Loucy (cell line): ENCODE results near the gene ARMH4.

Experiments used
- H2AFZ ChIP-seq: fragments of 200-600 bp; sonication (generic); 2 replicates; pipeline ENCODE4 v1.6.0; 2016; ENCODE audit warnings: antibody characterized with exemption, mild to moderate bottlenecking, low read length, moderate library complexity
- H3F3A ChIP-seq: fragments of 200-600 bp; 2 replicates; pipeline ENCODE4 v1.6.0; 2016; ENCODE audit warnings: antibody characterized with exemption, low read depth, mild to moderate bottlenecking
- H3K27me3 ChIP-seq: fragments of 200-600 bp; sonication (generic); 2 replicates; pipeline ENCODE4 v1.6.1; 2014; ENCODE audit warnings: low read length, mild to moderate bottlenecking; ENCODE audit not compliant: insufficient read depth, poor library complexity, severe bottlenecking
- H3K36me3 ChIP-seq: fragments of 200-600 bp; sonication (generic); 2 replicates; pipeline ENCODE4 v1.6.1; 2016; ENCODE audit warnings: low read length; ENCODE audit not compliant: insufficient read depth
- H3K4me1 ChIP-seq: fragments of 200-600 bp; sonication (generic); 2 replicates; pipeline ENCODE4 v1.5.1; 2014; ENCODE audit warnings: low read length, mild to moderate bottlenecking; ENCODE audit not compliant: insufficient read depth, poor library complexity, severe bottlenecking
- H3K4me2 ChIP-seq: fragments of 200-600 bp; sonication (generic); 2 replicates; pipeline ENCODE4 v1.6.0; 2014; ENCODE audit warnings: antibody characterized with exemption, low read length, low read depth, mild to moderate bottlenecking; ENCODE audit not compliant: poor library complexity, severe bottlenecking
- H3K4me3 ChIP-seq: fragments of 200-600 bp; sonication (generic); 2 replicates; pipeline ENCODE4 v1.5.1; 2014; ENCODE audit warnings: low read length, mild to moderate bottlenecking, mixed read lengths; ENCODE audit not compliant: poor library complexity, severe bottlenecking
- H3K79me2 ChIP-seq: fragments of 200-600 bp; sonication (generic); 2 replicates; pipeline ENCODE4 v1.6.1; 2014; ENCODE audit warnings: low read length; ENCODE audit not compliant: insufficient read depth
- H3K9ac ChIP-seq: fragments of 200-600 bp; sonication (generic); 2 replicates; pipeline ENCODE4 v1.6.0; 2014; ENCODE audit warnings: mild to moderate bottlenecking, low read depth, low read length, moderate library complexity; ENCODE audit not compliant: poor library complexity, severe bottlenecking
- H3K9me2 ChIP-seq: fragments of 200-600 bp; sonication (generic); replicated peaks from 2 replicates; pipeline ENCODE4 v1.6.1; 2016; ENCODE audit warnings: low read depth, low read length, mixed read lengths
- H3K9me3 ChIP-seq: fragments of 200-600 bp; sonication (generic); 2 replicates; pipeline ENCODE4 v1.6.1; 2014; ENCODE audit warnings: mild to moderate bottlenecking, antibody characterized with exemption, low read length, low read depth; ENCODE audit not compliant: insufficient read depth
- H4K20me1 ChIP-seq: fragments of 200-600 bp; sonication (generic); 2 replicates; pipeline ENCODE4 v1.6.0; 2014; ENCODE audit warnings: antibody characterized with exemption, low read length, mild to moderate bottlenecking; ENCODE audit not compliant: insufficient read depth, poor library complexity, severe bottlenecking
- EZH2phosphoT487 ChIP-seq: fragments of 200-600 bp; IDR thresholded peaks from 2 replicates; pipeline ENCODE4 v1.6.1; 2018; ENCODE audit warnings: antibody characterized with exemption, mild to moderate bottlenecking, moderate library complexity, borderline replicate concordance
- TF ChIP-seq, protein P1 (sequence below): fragments of 200-600 bp; sonication (generic); conservative IDR thresholded peaks from 2 replicates; pipeline ENCODE4 v1.5.1; 2014; ENCODE audit warnings: mild to moderate bottlenecking, antibody characterized with exemption, low read length

Gene ARMH4

GRCh38 chr14:57962325-57963035 lies 189.5 kb downstream of the ARMH4 start:
- Histone ChIP-seq H3K79me2 (no peaks in the 10 kb centered on the region), H3K4me1 (no peaks in the 10 kb centered on the region), H3K9me3 (no peaks in the 10 kb centered on the region), H3K9ac (no peak overlapping the region), H3K4me2 (no peak overlapping the region), H2AFZ (no peak overlapping the region), H3K9me2 (no peaks in the 10 kb centered on the region), H4K20me1 (no peaks in the 10 kb centered on the region), H3K27me3 (no peaks in the 10 kb centered on the region), H3K4me3 (no peak overlapping the region), H3F3A (no peaks in the 10 kb centered on the region), H3K36me3 (no peaks in the 10 kb centered on the region)
- TF ChIP-seq, protein P1, sequence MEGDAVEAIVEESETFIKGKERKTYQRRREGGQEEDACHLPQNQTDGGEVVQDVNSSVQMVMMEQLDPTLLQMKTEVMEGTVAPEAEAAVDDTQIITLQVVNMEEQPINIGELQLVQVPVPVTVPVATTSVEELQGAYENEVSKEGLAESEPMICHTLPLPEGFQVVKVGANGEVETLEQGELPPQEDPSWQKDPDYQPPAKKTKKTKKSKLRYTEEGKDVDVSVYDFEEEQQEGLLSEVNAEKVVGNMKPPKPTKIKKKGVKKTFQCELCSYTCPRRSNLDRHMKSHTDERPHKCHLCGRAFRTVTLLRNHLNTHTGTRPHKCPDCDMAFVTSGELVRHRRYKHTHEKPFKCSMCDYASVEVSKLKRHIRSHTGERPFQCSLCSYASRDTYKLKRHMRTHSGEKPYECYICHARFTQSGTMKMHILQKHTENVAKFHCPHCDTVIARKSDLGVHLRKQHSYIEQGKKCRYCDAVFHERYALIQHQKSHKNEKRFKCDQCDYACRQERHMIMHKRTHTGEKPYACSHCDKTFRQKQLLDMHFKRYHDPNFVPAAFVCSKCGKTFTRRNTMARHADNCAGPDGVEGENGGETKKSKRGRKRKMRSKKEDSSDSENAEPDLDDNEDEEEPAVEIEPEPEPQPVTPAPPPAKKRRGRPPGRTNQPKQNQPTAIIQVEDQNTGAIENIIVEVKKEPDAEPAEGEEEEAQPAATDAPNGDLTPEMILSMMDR = no peak
- TF ChIP-seq EZH2phosphoT487 = no peak

DNA sequence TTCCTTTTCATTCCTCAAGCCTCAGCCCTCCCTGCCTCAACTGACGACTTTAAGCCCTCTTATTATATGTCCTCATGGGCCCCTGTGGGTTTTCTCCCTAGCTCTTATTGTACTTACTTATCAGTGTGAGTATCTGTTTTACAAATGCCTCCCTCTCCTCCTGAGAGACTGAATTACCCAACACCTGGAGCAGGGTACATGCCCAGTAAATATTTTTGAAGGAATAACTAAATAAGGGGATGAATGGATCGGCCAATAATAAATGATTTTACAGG lies 190.3 kb downstream of the ARMH4 start:
- Histone ChIP-seq H4K20me1 (no peaks in the 10 kb centered on the region), H3K36me3 (no peaks in the 10 kb centered on the region), H2AFZ (no peak overlapping the region), H3K27me3 (no peaks in the 10 kb centered on the region), H3K9me2 (no peaks in the 10 kb centered on the region), H3K4me2 (no peak overlapping the region), H3F3A (no peaks in the 10 kb centered on the region), H3K4me1 (no peaks in the 10 kb centered on the region), H3K79me2 (no peaks in the 10 kb centered on the region), H3K9me3 (no peaks in the 10 kb centered on the region), H3K4me3 (no peak overlapping the region), H3K9ac (no peak overlapping the region)
- TF ChIP-seq, protein P1 = no peak
- no peak for TF ChIP-seq EZH2phosphoT487

DNA sequence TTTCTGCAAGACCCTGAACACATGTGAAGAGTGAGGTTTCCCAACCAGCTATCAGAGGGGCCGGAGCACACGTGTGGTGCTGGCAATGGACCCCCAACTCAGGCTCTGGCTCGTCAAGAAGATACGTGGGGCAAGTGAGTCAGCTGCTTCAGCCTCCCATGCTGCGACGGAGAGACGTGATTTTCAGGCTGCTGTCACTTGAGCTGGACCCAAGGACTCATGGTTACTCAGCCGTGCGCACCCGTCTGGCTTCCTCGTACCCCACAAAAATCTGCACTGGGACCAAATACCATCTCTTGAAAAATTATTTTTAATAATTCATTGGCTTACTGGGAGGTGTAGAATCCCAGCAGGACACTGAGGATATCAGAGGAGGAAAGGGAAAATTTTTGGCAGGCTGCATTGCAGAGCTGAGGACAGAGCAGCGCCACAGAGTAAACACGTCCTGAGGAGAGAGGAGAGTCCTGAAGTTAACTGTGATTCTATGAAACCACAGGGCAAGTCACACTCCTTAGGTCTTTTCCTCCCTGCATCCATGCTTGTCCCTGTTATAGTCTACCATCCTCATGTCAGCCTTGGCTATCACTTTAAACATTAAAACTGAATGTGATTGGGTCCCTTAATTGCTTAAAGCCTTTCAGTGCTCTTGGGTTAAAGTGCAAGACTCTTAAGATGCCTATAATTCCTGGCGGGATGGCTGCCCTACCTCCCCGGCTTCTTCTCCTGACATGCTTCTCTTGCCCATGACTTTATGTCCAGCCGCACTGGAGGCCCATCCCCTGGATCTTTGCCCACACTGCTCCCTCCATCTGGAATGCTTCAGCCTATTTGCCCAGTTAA lies 190.8 kb downstream of the ARMH4 start:
- no peaks in the 10 kb centered on the region for H3K4me1 ChIP-seq
- no peak overlapping the region for H3K4me3 ChIP-seq
- no peaks in the 10 kb centered on the region for H3K27me3 ChIP-seq
- H3K36me3 ChIP-seq = no peaks in the 10 kb centered on the region
- no peak overlapping the region for H3K9ac ChIP-seq
- no peaks in the 10 kb centered on the region for H3F3A ChIP-seq
- TF ChIP-seq EZH2phosphoT487 = no peak
- TF ChIP-seq, protein P1 = no peak
- H4K20me1 ChIP-seq = no peaks in the 10 kb centered on the region
- no peak overlapping the region for H2AFZ ChIP-seq
- no peak overlapping the region for H3K4me2 ChIP-seq
- H3K9me3 ChIP-seq = no peaks in the 10 kb centered on the region
- H3K79me2 ChIP-seq = no peaks in the 10 kb centered on the region
- H3K9me2 ChIP-seq = no peaks in the 10 kb centered on the region
